ENCODE results near the gene MACF1. TPM values are rescaled to one million over a fixed set of nuclear protein-coding genes. Genes with fewer than 3 reads are reported as not detected.

Gene MACF1, protein sequence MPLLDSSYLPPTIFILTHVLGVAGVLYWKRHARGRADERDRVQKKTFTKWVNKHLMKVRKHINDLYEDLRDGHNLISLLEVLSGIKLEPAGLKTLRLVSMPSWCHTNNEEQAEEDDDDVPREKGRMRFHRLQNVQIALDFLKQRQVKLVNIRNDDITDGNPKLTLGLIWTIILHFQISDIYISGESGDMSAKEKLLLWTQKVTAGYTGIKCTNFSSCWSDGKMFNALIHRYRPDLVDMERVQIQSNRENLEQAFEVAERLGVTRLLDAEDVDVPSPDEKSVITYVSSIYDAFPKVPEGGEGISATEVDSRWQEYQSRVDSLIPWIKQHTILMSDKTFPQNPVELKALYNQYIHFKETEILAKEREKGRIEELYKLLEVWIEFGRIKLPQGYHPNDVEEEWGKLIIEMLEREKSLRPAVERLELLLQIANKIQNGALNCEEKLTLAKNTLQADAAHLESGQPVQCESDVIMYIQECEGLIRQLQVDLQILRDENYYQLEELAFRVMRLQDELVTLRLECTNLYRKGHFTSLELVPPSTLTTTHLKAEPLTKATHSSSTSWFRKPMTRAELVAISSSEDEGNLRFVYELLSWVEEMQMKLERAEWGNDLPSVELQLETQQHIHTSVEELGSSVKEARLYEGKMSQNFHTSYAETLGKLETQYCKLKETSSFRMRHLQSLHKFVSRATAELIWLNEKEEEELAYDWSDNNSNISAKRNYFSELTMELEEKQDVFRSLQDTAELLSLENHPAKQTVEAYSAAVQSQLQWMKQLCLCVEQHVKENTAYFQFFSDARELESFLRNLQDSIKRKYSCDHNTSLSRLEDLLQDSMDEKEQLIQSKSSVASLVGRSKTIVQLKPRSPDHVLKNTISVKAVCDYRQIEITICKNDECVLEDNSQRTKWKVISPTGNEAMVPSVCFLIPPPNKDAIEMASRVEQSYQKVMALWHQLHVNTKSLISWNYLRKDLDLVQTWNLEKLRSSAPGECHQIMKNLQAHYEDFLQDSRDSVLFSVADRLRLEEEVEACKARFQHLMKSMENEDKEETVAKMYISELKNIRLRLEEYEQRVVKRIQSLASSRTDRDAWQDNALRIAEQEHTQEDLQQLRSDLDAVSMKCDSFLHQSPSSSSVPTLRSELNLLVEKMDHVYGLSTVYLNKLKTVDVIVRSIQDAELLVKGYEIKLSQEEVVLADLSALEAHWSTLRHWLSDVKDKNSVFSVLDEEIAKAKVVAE (N-terminal part only)
- total RNA-seq, result 100 to 1,000 TPM; 107 to 148 TPM

DNA sequence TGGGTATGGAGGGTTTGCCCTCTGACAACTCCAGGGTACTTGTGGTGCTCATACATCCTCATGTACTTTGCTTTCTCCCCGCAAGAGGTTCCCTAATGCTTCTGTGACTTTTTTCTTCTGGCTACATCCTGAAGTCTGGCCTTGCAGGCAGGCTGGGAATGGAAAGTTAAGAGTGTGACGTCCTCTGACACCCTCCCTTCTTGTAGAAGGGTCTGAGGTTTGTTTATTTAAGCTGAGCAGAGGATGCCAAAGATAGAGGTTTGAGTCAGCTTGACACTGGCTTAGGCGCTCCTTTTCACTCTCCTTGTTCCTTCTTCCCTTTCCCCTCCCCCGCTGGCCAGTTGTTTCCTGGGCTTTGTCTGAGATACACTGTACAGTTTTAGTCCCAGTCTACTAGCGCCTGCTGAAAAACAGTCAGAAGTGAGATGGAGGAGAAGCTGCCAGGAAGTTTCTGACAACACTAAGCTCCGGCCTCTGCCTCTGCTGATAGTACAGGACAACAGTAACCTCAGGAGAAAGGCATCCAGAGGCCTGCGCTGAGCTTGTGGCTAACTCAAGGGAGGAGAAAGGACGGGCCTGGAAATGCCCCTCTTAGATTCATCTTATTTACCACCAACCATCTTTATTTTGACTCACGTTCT lies at the start of gene MACF1:
Gene MACF1, plus strand, starts transcription at position 255 of the 641 bp plus-strand sequence. Its CDS starts 328 bp downstream, at position 583.
- H3K4me1 ChIP-seq, result no peaks in the 10 kb centered on the region
- TF ChIP-seq, protein P1, sequence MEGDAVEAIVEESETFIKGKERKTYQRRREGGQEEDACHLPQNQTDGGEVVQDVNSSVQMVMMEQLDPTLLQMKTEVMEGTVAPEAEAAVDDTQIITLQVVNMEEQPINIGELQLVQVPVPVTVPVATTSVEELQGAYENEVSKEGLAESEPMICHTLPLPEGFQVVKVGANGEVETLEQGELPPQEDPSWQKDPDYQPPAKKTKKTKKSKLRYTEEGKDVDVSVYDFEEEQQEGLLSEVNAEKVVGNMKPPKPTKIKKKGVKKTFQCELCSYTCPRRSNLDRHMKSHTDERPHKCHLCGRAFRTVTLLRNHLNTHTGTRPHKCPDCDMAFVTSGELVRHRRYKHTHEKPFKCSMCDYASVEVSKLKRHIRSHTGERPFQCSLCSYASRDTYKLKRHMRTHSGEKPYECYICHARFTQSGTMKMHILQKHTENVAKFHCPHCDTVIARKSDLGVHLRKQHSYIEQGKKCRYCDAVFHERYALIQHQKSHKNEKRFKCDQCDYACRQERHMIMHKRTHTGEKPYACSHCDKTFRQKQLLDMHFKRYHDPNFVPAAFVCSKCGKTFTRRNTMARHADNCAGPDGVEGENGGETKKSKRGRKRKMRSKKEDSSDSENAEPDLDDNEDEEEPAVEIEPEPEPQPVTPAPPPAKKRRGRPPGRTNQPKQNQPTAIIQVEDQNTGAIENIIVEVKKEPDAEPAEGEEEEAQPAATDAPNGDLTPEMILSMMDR (IDR thresholded peaks at IDR 0.05), result peak; percentile 11
- peak within 1 kb of the TSS; percentile 28 for H3K4me3 ChIP-seq
- no peaks in the 10 kb centered on the region for H3K36me3 ChIP-seq
- H3K9ac ChIP-seq (ENCODE audit: low read depth in 2 of 2, low read length in 2 of 2), result peak within 1 kb of the TSS; percentile 38 to 50
- peak within 1 kb of the TSS; percentile 82 for H3K27ac ChIP-seq
- no peaks in the 10 kb centered on the region for H3K27me3 ChIP-seq
- peak; percentile 60 for DNase-seq
- intact Hi-C loops (cut with DNase I), result loop anchor here (5.0 kb wide), 1 partner anchor 38 kb away; no protein-coding TSS in a partner anchor
- no peaks in the 10 kb centered on the region for H3K9me3 ChIP-seq

DNA sequence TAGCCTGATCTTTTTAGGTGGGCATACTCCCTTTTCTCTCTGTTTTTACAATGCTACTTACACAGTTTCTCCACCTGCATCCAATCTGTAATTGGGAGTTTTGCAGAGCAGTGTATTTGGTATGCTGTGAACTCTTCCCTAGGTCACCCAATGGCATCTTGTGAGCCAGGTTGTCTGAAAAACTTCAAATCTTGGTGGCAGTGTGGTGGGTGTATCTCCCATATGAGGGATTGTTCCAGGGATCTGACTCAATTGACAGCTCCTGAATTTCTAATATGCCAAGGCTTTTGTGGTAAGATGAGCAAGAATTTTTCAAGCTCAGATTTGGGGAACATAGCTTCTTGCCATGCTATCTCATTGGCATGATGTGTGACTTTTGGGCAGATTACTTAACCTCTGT lies 47.2 kb upstream of the MACF1 start:
- peak overlapping the region; percentile 73 for H3K27ac ChIP-seq
- peaks cover 15% of the 10 kb centered on the region for H3K4me1 ChIP-seq
- TF ChIP-seq, protein P1 (IDR thresholded peaks at IDR 0.05), result no peak
- H3K27me3 ChIP-seq, result no peaks in the 10 kb centered on the region
- H3K36me3 ChIP-seq, result no peaks in the 10 kb centered on the region
- intact Hi-C loops (cut with DNase I), result no loop called here
- no peak overlapping the region for H3K4me3 ChIP-seq
- DNase-seq, result no peak
- no peak overlapping the region for H3K9ac ChIP-seq (ENCODE audit: low read depth in 2 of 2, low read length in 2 of 2)
- no peaks in the 10 kb centered on the region for H3K9me3 ChIP-seq

DNA sequence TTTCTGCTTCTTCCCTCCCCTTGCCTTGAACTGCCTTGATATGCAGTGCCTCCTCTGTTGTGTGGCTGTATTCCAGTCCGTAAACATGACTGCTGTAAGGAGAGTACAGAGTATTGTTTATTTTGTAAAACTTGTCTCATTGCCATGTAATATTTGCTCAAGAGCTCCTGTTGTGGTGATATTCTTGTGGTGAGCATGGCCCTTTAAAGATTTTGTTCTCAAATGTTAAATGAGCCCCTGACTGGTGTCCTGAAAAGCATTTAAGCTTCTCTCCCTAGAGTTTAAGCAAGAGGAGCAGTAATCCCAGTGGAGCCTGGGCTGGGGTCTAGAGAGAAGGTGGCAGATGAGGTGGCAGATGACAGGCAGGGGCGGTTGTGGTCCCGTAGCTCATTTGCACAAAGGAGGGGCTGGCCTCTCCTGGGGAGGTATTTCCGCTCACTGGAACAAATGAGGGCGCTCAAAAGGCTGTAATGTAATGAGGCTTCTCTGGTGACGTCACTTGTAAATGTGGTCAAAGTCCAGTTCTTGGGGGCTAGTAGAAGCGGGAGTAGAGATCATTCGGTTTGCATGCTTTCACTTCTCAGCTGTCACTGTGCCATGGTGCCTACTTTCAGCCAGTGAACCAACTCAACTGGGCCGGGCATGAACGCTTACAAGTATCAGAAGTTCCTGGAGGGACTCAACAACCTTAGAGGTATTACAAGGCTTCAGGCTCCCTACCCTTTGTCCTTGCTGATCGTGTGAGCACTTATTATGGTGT lies 46.0 kb upstream of the MACF1 start:
- intact Hi-C loops (cut with DNase I), result no loop called here
- H3K27me3 ChIP-seq, result no peaks in the 10 kb centered on the region
- TF ChIP-seq, protein P1 (IDR thresholded peaks at IDR 0.05), result no peak
- H3K27ac ChIP-seq, result peak overlapping the region; percentile 73
- H3K36me3 ChIP-seq, result no peaks in the 10 kb centered on the region
- peaks cover 15% of the 10 kb centered on the region for H3K4me1 ChIP-seq
- H3K4me3 ChIP-seq, result no peak overlapping the region
- H3K9me3 ChIP-seq, result no peaks in the 10 kb centered on the region
- DNase-seq, result peak; percentile 95
- H3K9ac ChIP-seq (ENCODE audit: low read depth in 2 of 2, low read length in 2 of 2), result peak overlapping the region; percentile 37 to 65

DNA sequence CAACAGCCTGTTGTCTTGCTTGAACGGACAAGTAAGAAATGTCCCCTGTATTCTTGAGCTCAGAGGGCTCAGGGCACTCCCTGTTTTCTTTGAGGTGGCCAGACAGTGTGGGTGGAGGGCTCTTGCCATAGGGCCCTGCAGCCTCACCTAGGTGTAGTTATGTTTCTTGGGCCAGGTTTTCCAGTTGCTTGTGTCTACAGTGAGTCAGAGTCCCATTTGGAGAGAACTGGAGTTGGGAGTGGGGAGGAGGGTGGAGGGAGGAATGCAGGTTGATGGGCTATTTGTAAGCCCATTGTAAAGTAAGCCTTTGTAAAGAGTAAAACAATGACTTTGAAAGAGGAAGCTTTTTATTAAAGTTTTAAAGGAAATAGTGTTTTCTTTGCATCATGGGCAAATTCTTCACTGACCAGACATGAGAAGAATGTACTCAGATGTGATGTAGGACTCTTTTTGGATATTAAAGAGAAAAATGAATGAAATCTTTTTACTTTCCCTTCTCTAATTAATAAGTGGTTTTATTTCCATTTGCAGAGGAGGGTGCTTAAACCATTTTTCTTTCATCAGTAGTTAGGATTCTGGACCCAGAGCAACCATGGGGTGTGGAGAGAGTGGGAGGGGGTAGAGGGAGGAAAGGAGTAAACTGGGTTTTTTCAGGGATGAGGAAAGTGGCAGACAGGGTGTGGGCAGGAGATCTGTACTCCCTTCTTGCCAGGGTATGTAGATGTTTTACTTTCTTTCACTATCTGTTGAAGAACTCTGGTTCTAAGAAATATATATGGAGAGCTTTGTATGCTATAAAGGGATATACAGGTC lies 45.1 kb upstream of the MACF1 start:
- Histone ChIP-seq H3K9ac (ENCODE audit: low read depth in 2 of 2, low read length in 2 of 2) (peak overlapping the region; percentile 37 to 65), H3K9me3 (no peaks in the 10 kb centered on the region)
- intact Hi-C loops (cut with DNase I), result no loop called here

More for the DNA sequence above, 45.1 kb upstream of the MACF1 start:
- TF ChIP-seq, protein P1 (IDR thresholded peaks at IDR 0.05), result no peak
- Histone ChIP-seq H3K27ac (peak overlapping the region; percentile 73), H3K4me3 (no peak overlapping the region), H3K36me3 (no peaks in the 10 kb centered on the region), H3K27me3 (no peaks in the 10 kb centered on the region), H3K4me1 (peaks cover 15% of the 10 kb centered on the region)
- DNase-seq, result peak; percentile 55

Measured in colonic mucosa (tissue), 4 donors.